Ureter (tissue), 1 donor: ENCODE measurements around the gene PRELID3B. TPM values are rescaled to one million over a fixed set of nuclear protein-coding genes. Genes with fewer than 3 reads are reported as not detected.
A peak's percentile ranks its signal among the peaks of the same experiment; 100 is the strongest.
"Not testable (repeated sequence)": the region's sequence is repeated elsewhere in the genome, so short reads cannot be mapped to it uniquely, and the experiment has no call there.

ENCODE experiments used
- DNase-seq: peaks from one replicate; pipeline ENCODE4 v3.0.0-alpha.2; 2020; ENCODE audit warnings: low spot score
- total RNA-seq: library from RNA; stranded (reverse); gene quantifications from one replicate; pipeline ENCODE4 v1.2.4, GENCODE V29; 2023
- donor health status: DM: yes; HTN: yes; CAD: no.

PRELID3B gene
- total RNA-seq, 1 donor from 2014 or later: 62.1 TPM

GRCh38 chr20:59050437-59050836 lies 7.9 kb upstream of the PRELID3B start:
- DNase-seq: no peak

DNA sequence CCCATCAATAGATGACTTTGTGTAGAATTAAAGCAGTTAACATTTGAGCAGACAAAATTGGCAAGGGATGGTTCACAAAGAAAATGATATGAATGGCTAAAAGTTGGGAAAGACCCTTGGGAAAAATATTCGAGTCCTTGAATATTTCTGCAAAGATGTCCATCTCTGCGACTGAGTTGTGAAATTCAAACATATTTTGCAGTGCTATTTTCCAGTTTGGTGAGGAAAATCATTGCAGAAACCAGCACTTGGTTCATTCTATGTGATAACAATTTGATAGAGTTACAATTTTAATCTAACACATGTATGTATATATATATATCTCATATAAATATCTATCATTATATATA lies 6.1 kb upstream of the PRELID3B start:
- no peak for DNase-seq

DNA sequence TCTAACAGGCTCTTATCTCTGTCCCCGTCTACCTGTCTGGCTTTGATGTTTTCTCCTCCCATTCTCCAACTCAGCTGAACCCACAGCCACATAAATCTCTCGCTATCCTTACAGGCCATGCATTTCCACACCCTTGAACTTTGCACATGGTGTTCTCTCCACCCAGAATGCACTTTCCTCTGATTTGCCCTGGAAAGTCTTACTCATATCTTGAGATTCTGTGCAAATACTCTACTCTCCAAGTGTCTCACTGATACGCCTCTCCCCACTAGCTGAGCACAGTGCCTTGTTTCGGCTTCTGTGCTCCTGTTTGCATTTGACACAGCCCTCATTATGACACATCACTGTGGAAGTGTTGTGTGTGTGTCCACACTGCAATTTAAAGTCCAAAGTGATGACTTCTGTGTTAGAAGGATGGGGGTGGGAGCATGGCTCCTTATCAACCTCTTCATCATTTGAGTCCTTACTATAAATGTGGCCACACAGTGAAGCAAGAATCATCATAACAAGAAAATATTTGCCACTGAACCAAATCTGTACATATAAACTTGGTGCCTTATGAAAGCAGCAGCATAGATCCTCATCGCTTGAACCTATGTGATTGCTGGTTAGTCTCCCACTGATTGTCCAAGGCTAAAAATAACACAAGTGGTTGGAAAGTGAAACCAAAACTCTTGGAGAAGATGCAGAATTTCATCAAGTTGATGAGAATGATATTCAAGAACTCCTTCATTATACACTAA lies 5.5 kb upstream of the PRELID3B start:
- DNase-seq: no peak

GRCh38 chr20:59046862-59047261 lies 4.3 kb upstream of the PRELID3B start:
- no peak for DNase-seq

DNA sequence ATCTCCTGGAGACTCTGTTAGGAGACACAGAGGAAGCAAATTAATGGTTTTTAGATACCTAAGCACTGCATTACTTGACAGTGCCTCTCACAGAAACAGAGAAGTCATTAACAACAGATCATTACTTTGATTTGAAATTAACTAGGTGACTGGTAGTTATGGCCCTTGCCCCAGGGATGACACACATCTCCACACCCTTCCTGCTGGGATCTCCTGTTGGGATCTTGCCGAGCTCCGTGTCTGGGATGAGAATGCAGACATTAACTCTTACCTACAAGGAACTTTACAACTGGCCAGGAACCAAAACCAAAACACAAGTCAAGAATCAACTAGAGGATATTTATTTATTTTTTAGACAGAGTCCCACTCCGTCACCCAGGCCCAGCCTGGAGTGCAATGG lies 2.2 kb upstream of the PRELID3B start:
- DNase-seq: no peak

DNA sequence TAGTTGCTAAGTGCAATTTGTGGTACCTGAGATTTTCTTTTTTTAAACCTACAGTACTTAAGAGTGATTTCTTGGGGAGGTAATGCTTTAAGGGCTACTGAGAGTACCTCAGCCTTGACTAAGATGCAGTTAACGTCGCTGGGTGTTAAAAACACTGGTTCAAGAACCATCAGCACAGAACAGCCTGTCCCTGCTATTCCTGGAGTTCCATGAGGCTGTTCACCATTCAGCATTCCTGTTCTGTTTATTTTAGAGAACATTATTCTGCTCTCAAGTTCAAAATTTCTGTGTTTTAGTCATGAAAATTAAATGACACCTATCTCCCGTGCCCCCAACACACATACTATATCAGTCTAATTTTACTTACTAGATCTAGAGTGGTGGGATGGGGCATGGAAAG lies 1.7 kb upstream of the PRELID3B start:
- DNase-seq: no peak

DNA sequence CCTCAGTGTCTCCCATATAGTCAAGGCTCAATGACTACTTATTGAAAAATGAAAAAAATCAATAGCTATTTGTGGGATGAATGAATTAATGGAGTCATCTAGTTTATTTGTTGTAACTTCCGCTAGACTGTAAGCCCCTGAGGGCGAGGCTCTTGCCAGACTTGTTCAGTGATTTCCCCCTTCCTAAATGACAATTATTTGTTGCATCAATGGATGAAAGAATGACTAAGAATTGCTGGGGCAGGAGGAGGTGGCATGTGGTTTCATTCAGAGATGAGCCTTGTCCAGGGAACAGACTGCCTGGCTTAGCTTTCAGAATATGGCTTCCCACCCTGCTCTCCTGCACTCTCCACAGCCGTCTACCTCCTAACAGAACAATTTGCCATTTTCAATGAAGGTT lies 1.1 kb upstream of the PRELID3B start:
- DNase-seq: no peak

DNA sequence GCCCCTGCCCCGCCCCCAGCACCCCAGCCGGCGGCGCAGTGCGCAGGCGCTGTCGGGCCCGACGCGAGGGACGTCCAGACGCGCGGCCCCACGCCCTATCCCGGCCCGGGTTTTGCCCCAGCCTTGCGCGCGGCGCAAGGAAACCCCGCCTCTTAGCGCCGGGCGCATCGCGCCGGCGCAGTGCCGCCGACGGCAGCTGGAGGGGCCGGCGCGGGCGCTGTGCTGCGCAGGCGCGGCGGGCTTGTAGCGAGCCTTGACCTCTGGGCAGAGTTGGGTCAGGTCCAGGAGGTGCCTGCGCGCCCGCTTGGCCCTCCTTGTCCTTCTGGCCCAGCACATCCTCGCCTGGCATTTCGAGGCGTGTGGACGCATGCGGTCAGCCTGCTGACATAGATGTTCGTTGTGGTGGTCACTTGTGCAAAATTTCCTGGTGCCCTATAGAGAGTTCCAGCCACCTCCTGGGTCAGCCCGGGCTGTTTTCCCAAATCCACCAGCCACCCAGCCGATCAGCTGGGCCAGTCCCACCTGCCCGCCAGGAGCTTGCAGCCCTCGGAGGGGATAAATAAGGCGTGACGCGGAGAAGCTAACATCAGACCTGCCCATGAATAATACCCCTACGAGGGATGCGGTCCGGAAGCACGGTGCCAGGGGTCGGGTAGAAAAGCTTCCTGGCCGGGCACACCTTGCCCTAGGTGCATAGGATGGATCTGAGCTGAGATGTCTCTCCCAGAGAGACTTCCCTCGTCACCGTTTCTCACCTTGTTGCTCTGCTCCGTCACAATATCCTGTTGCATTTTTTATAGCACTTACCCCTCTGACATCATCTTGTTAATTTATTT lies 428 bp upstream of the PRELID3B start:
- DNase-seq: peak; percentile 92

DNA sequence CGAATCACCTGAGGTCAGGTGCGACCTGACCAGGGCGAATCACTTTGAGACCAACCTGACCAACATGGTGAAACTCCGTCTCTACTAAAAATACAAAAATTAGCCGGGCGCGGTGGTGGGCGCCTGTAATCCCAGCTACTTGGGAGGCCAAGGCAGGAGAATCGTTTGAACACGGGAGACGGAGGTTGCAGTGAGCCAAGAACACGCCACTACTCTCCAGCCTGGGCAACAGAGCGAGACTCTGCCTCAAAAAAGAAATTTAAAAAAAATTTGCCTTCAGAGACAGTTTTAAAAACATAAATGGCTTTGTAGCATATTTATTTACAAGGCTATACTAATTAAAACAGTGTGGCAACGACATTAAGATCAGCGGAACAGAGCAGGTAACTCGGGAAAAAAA lies 1.1 kb downstream of the PRELID3B start:
- not testable (repeated sequence) for DNase-seq

- no peak for DNase-seq
Measured at GRCh38 chr20:59040667-59041066, 1.9 kb downstream of the PRELID3B start.

DNA sequence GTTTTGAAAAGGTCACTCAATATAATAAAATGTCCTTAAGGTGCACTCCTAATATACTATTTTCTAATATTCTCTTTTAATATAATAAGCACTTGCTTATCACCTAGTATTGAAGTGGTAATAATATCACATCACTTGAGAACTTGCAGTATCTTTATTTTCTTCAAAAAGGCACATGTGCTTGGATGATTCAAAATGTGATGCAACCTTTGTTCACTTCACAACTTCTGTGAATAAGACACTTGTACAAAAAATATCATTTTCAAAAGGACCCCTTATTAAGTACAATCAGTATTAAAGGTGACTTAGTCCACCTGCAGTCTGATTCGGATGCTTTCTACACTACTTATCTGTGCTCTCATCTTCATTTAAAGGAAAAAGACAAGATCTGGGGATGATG lies 3.4 kb downstream of the PRELID3B start:
- no peak for DNase-seq

GRCh38 chr20:59037386-59037785 lies 5.2 kb downstream of the PRELID3B start:
- DNase-seq: no peak

DNA sequence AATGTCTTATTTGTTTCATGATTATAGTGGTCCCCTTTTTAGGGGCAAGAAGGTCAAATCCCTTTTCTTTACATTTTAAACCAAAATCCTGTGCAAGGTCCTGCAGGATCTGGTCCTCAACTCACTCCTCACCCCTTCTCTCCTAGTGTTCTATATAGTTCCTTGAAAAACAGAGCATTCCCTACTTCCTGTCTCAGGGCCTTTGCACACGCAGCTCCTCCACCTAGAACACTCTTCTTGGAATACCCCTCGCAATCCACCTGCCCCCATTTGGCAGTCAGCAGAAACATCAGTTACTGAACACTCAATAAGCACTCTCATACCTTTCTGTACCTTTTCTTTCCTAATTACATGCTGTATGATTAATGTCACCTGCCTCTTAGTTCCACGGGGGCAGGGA lies 7.2 kb downstream of the PRELID3B start:
- no peak for DNase-seq

- no peak for DNase-seq
Measured at GRCh38 chr20:59033616-59034165, 8.9 kb downstream of the PRELID3B start.

- no peak for DNase-seq
Measured at GRCh38 chr20:59033093-59033492, 9.5 kb downstream of the PRELID3B start.

GRCh38 chr20:59032713-59033059 lies 9.9 kb downstream of the PRELID3B start:
- no peak for DNase-seq

DNA sequence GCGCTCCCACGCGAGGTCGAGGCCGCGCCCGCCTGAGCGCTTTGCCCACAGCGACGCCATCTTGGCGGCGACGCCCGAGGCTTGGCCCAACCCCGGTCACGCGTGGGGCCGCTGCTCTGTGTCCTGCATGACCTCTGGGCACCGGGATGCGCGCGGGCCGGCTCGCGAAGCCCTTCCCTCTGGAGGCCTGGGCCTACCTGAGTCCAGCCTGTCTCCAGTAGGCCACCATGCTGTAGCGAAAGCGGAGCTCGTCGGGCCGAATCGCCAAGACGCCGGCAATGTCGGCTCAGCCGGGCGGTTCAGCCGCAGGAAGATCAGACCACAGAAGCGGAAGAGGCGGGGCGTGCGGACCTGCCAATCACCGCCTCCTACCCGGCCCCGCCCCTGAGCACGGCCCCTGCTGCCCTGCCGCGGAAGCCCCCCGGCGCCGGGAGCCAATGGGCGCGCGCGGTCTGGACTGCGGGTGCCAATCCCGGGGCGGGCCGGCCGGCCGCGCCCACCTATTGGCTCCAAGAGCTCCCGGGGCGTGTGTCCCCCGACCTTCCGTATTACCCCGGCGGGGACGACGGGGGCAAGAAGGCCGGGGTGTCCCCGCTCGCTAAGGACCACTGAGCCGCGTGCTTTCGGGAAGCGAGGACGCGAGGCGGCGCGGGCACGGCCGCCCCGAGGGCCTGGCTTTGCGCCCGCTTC lies 10.4 kb downstream of the PRELID3B start, which contains the start of gene ATP5F1E:
TSS of gene ATP5F1E (minus strand) at position 313 of the 690 bp plus-strand sequence. CDS start at position 229, 84 bp downstream.
- DNase-seq: peak; percentile 97

DNA sequence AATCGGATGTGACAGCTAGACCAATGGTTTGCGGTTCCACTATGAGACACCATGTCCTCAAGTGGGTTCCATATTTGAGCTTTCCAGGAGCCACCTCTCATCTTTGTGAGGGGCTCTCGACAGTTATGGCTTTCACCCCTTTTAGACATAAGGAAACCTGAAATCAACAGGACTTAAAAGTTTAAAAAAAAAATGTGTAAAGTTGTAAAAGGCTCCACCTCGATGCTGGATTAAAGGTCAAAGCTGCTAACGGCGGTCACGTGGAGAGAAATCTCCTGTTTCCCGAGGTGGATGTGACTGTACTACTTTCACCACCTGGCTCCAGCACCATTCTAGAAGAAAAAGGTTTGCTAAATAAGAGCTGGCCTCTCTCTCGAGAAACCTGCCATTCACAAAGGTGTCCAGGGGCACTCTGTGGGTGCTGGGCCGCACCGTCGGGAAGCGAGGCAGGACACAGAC lies 11.0 kb downstream of the PRELID3B start:
- no peak for DNase-seq

- DNase-seq: no peak
Measured at GRCh38 chr20:59030911-59031563, 11.5 kb downstream of the PRELID3B start.

DNA sequence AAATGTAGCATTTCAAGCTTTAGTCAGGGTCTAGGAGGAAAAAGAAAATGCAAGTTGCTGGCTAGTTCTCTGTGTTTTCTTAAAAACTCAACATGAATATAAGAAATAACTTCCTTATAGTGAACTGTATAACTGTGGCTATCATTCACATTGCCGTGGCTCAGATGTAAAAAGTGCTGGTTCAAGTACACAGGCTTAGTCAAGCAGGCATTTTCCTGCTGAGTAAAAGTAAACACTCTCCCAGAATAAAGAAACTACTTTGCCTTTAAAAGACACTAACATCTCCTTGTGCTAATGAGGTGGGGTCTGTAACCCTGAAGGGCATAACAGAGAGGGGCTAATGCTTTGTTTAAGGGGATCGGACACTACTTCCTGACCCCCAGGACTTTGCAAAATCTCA lies 13.8 kb downstream of the PRELID3B start:
- no peak for DNase-seq

GRCh38 chr20:59027741-59028320 lies 14.8 kb downstream of the PRELID3B start:
- DNase-seq: no peak
